Right atrium auricular region (tissue), 2 donors: ENCODE data around the gene MORN5. TPM values are rescaled to one million over a fixed set of nuclear protein-coding genes. Genes with fewer than 3 reads are reported as not detected.

ENCODE experiments used
- DNase-seq: peaks from one replicate; pipeline ENCODE4 v3.0.0-alpha.2; 2019; ENCODE audit warnings: low spot score
- H3K27ac ChIP-seq, 2 donors: fragments of 200-600 bp; sonication (generic); 1 replicate in 1 of 2; 2 replicates in 1 of 2; pipeline ENCODE4 v1.5.1; 2016 to 2019
- H3K27me3 ChIP-seq, 2 donors: fragments of 200-600 bp; sonication (generic); one replicate each; pipeline versions ENCODE4 v1.5.1 to v1.6.0; 2017 to 2019
- H3K36me3 ChIP-seq: fragments of 200-600 bp; sonication (generic); one replicate; pipeline ENCODE4 v1.5.1; 2016
- H3K4me1 ChIP-seq, 2 donors: fragments of 200-600 bp; sonication (generic); one replicate each; pipeline versions ENCODE4 v1.5.1 to v1.6.0; 2017 to 2019
- H3K4me3 ChIP-seq, 2 donors: fragments of 200-600 bp; sonication (generic); 1 replicate in 1 of 2; 2 replicates in 1 of 2; pipeline ENCODE4 v1.5.1; 2017 to 2019; ENCODE audit warnings: mild to moderate bottlenecking in 1 of 2, moderate library complexity in 1 of 2
- H3K9me3 ChIP-seq, 2 donors: fragments of 200-600 bp; sonication (generic); one replicate each; pipeline ENCODE4 v1.5.1; 2019
- CTCF ChIP-seq, 2 donors: fragments of 200-600 bp; sonication (generic); IDR thresholded peaks; one replicate each; pipeline ENCODE4 v1.5.1; 2019; ENCODE audit warnings: antibody characterized with exemption in 2 of 2
- total RNA-seq, 2 donors: library from RNA; depleted of rRNA; stranded (reverse); fragments of >200 nt; gene quantifications; one replicate each; pipeline ENCODE4 v1.1.0, GENCODE V29; 2016

Gene MORN5
- total RNA-seq, 2 donors from 2014 or later = not detected

- no peak overlapping the region for H3K27ac ChIP-seq
- no peaks in the 10 kb centered on the region for H3K9me3 ChIP-seq
- no peaks in the 10 kb centered on the region for H3K36me3 ChIP-seq
- no peak for TF ChIP-seq CTCF (IDR thresholded peaks at IDR 0.05)
- no peak overlapping the region for H3K4me3 ChIP-seq
- peaks cover 0 to 42% of the 10 kb centered on the region in 2 donors for H3K4me1 ChIP-seq
- DNase-seq = no peak
- no peaks in the 10 kb centered on the region for H3K27me3 ChIP-seq
Measured at GRCh38 chr9:122134822-122135528, 24.7 kb upstream of the MORN5 start.

GRCh38 chr9:122135529-122135859 lies 24.2 kb upstream of the MORN5 start:
- H3K27me3 ChIP-seq = no peaks in the 10 kb centered on the region
- peaks cover 0 to 42% of the 10 kb centered on the region in 2 donors for H3K4me1 ChIP-seq
- TF ChIP-seq CTCF (IDR thresholded peaks at IDR 0.05) = no peak
- DNase-seq = no peak
- no peaks in the 10 kb centered on the region for H3K36me3 ChIP-seq
- H3K27ac ChIP-seq = no peak overlapping the region
- H3K9me3 ChIP-seq = no peaks in the 10 kb centered on the region
- H3K4me3 ChIP-seq = no peak overlapping the region

GRCh38 chr9:122138560-122139268 lies 21.0 kb upstream of the MORN5 start:
- H3K36me3 ChIP-seq = peaks cover 14% of the 10 kb centered on the region
- no peaks in the 10 kb centered on the region for H3K27me3 ChIP-seq
- H3K4me3 ChIP-seq = no peak overlapping the region
- no peak for TF ChIP-seq CTCF (IDR thresholded peaks at IDR 0.05)
- no peak overlapping the region for H3K27ac ChIP-seq
- peaks cover 0 to 38% of the 10 kb centered on the region in 2 donors for H3K4me1 ChIP-seq
- DNase-seq = no peak
- no peaks in the 10 kb centered on the region for H3K9me3 ChIP-seq

- no peaks in the 10 kb centered on the region for H3K9me3 ChIP-seq
- DNase-seq = no peak
- H3K4me1 ChIP-seq = peaks cover 0 to 38% of the 10 kb centered on the region in 2 donors
- H3K4me3 ChIP-seq = no peak overlapping the region
- H3K27me3 ChIP-seq = no peaks in the 10 kb centered on the region
- peak overlapping the region in 1 of 2 donors; percentile 30 for H3K27ac ChIP-seq
- TF ChIP-seq CTCF (IDR thresholded peaks at IDR 0.05) = no peak
- H3K36me3 ChIP-seq = peaks cover 33% of the 10 kb centered on the region
Measured at GRCh38 chr9:122140368-122141193, 19.1 kb upstream of the MORN5 start.

- H3K27ac ChIP-seq = peak overlapping the region in 1 of 2 donors; percentile 30
- no peaks in the 10 kb centered on the region for H3K27me3 ChIP-seq
- H3K4me1 ChIP-seq = peaks cover 0 to 42% of the 10 kb centered on the region in 2 donors
- no peak for DNase-seq
- H3K9me3 ChIP-seq = no peaks in the 10 kb centered on the region
- H3K36me3 ChIP-seq = peaks cover 44% of the 10 kb centered on the region
- no peak for TF ChIP-seq CTCF (IDR thresholded peaks at IDR 0.05)
- no peak overlapping the region for H3K4me3 ChIP-seq
Measured at GRCh38 chr9:122141671-122142070, 18.0 kb upstream of the MORN5 start.
